Trophoblast cell (in vitro differentiated cells and primary cell): ENCODE measurements around the gene SPOCK2.

ENCODE experiments used
- DNase-seq, 2 donors: peaks; one replicate each; pipeline ENCODE4 v3.0.0-alpha.2; 2016
- H2AFZ ChIP-seq: 2 replicates; pipeline ENCODE4 v1.6.1; 2013; ENCODE audit warnings: low read length, moderate library complexity, mild to moderate bottlenecking; ENCODE audit not compliant: insufficient read depth, poor library complexity
- H2AK5ac ChIP-seq: 2 replicates; pipeline ENCODE4 v1.6.1; 2013; ENCODE audit warnings: mild to moderate bottlenecking, low read length
- H2BK120ac ChIP-seq: 2 replicates; pipeline ENCODE4 v1.6.1; 2013; ENCODE audit warnings: low read length, mild to moderate bottlenecking, moderate library complexity; ENCODE audit not compliant: insufficient read depth, poor library complexity
- H2BK12ac ChIP-seq: 2 replicates; pipeline ENCODE4 v1.6.1; 2013; ENCODE audit warnings: mild to moderate bottlenecking, low read length, moderate library complexity
- H2BK5ac ChIP-seq: 2 replicates; pipeline ENCODE4 v1.6.1; 2013; ENCODE audit warnings: low read length, low read depth, moderate library complexity, mild to moderate bottlenecking; ENCODE audit not compliant: poor library complexity
- H3K14ac ChIP-seq: 2 replicates; pipeline ENCODE4 v1.6.1; 2013; ENCODE audit warnings: mild to moderate bottlenecking, low read length
- H3K18ac ChIP-seq: 2 replicates; pipeline ENCODE4 v1.6.1; 2013; ENCODE audit warnings: mild to moderate bottlenecking, low read length
- H3K23ac ChIP-seq: 2 replicates; pipeline ENCODE4 v1.6.1; 2013; ENCODE audit warnings: low read length
- H3K27ac ChIP-seq: 2 replicates; pipeline ENCODE4 v1.5.1; 2013; ENCODE audit warnings: low read depth, mild to moderate bottlenecking, inconsistent platforms, low read length, moderate library complexity
- H3K27me3 ChIP-seq: 2 replicates; pipeline ENCODE4 v1.6.1; 2013; ENCODE audit warnings: inconsistent platforms, mild to moderate bottlenecking, low read length, moderate library complexity; ENCODE audit not compliant: insufficient read depth
- H3K36me3 ChIP-seq, 2 experiments: 1 replicate in 1 of 2; 2 replicates in 1 of 2; pipeline ENCODE4 v1.6.1; 2013; ENCODE audit warnings: low read length in 2 of 2, mild to moderate bottlenecking in 2 of 2, moderate library complexity in 1 of 2; ENCODE audit not compliant: insufficient read depth in 2 of 2, control insufficient read depth in 1 of 2
- H3K4ac ChIP-seq: 2 replicates; pipeline ENCODE4 v1.6.1; 2013; ENCODE audit warnings: low read depth, mild to moderate bottlenecking, low read length, moderate library complexity
- H3K4me1 ChIP-seq, 2 experiments: 1 replicate in 1 of 2; 2 replicates in 1 of 2; pipeline ENCODE4 v1.6.1; 2013; ENCODE audit warnings: low read length in 2 of 2, mild to moderate bottlenecking in 2 of 2, moderate library complexity in 1 of 2; ENCODE audit not compliant: insufficient read depth in 2 of 2, control insufficient read depth in 1 of 2
- H3K4me2 ChIP-seq: 2 replicates; pipeline ENCODE4 v1.6.1; 2013; ENCODE audit warnings: inconsistent platforms, mild to moderate bottlenecking, low read length, moderate library complexity
- H3K4me3 ChIP-seq: 2 replicates; pipeline ENCODE4 v1.5.1; 2013; ENCODE audit warnings: mild to moderate bottlenecking, low read depth, low read length, inconsistent platforms
- H3K79me1 ChIP-seq: one replicate; pipeline ENCODE4 v1.6.1; 2013; ENCODE audit warnings: low read length
- H3K79me2 ChIP-seq: 2 replicates; pipeline ENCODE4 v1.6.1; 2013; ENCODE audit warnings: low read length, mild to moderate bottlenecking; ENCODE audit not compliant: control insufficient read depth, insufficient read depth, poor library complexity
- H3K9ac ChIP-seq: 2 replicates; pipeline ENCODE4 v1.6.1; 2013; ENCODE audit warnings: mild to moderate bottlenecking, low read length
- H3K9me3 ChIP-seq: 2 replicates; pipeline ENCODE4 v1.6.1; 2013; ENCODE audit warnings: low read depth, mild to moderate bottlenecking, control low read depth, inconsistent platforms, low read length; ENCODE audit not compliant: insufficient read depth
- H4K12ac ChIP-seq: 2 replicates; pipeline ENCODE4 v1.6.1; 2013; ENCODE audit warnings: low read depth, mild to moderate bottlenecking, low read length, moderate library complexity
- H4K8ac ChIP-seq: 2 replicates; pipeline ENCODE4 v1.6.1; 2013; ENCODE audit warnings: low read depth, mild to moderate bottlenecking, low read length, moderate library complexity
- H4K91ac ChIP-seq: one replicate; pipeline ENCODE4 v1.6.1; 2013; ENCODE audit warnings: low read depth, mild to moderate bottlenecking, low read length, moderate library complexity
- WGBS: extraction: QIAGEN DNeasy Blood & Tissue Kit; methylation state at CpG from one replicate; pipeline ENCODE4 v1.1.7; 2013; ENCODE audit warnings: missing lambda C conversion rate; ENCODE audit not compliant: insufficient read length, insufficient coverage; ENCODE audit errors: extremely low coverage; 5-methylcytosine and 5-hydroxymethylcytosine counted together

Gene SPOCK2

GRCh38 chr10:72037266-72037665 is 51.1 kb downstream of the SPOCK2 start:
- H2BK12ac ChIP-seq: peak overlapping the region; percentile 99
- no peaks in the 10 kb centered on the region for H3K27me3 ChIP-seq
- H4K12ac ChIP-seq: peak overlapping the region; percentile 32
- H2AK5ac ChIP-seq: peak overlapping the region; percentile 26
- H3K18ac ChIP-seq: peak overlapping the region; percentile 31
- H3K4ac ChIP-seq: peak overlapping the region; percentile 18
- peak overlapping the region; percentile 70 for H2BK5ac ChIP-seq
- H3K9ac ChIP-seq: no peak overlapping the region
- peak overlapping the region; percentile 66 for H3K14ac ChIP-seq
- H3K9me3 ChIP-seq: peaks cover 2% of the 10 kb centered on the region
- no peak overlapping the region for H3K23ac ChIP-seq
- H3K79me1 ChIP-seq: peaks cover 38% of the 10 kb centered on the region
- no peak overlapping the region for H2AFZ ChIP-seq
- H3K4me3 ChIP-seq: no peak overlapping the region
- peaks cover 34 to 35% of the 10 kb centered on the region in 2 experiments for H3K4me1 ChIP-seq
- H3K4me2 ChIP-seq: no peak overlapping the region
- WGBS: no CpG with 5 or more reads among the region's 8 CpGs
- H4K91ac ChIP-seq: peak overlapping the region; percentile 94
- peak overlapping the region; percentile 78 for H2BK120ac ChIP-seq
- no peaks in the 10 kb centered on the region for H3K36me3 ChIP-seq
- peak overlapping the region; percentile 81 for H3K27ac ChIP-seq
- peaks cover 11% of the 10 kb centered on the region for H3K79me2 ChIP-seq
- DNase-seq: no peak
- H4K8ac ChIP-seq: peak overlapping the region; percentile 39

- H3K79me1 ChIP-seq: peaks cover 39% of the 10 kb centered on the region
- WGBS: no CpG with 5 or more reads among the region's 13 CpGs
- peak overlapping the region; percentile 79 for H3K14ac ChIP-seq
- H3K79me2 ChIP-seq: peaks cover 8% of the 10 kb centered on the region
- H3K9ac ChIP-seq: no peak overlapping the region
- no peak overlapping the region for H4K12ac ChIP-seq
- H3K18ac ChIP-seq: peak overlapping the region; percentile 18
- no peak overlapping the region for H3K4me3 ChIP-seq
- no peaks in the 10 kb centered on the region for H3K36me3 ChIP-seq
- H3K4me1 ChIP-seq: peaks cover 35 to 38% of the 10 kb centered on the region in 2 experiments
- no peak overlapping the region for H2AFZ ChIP-seq
- peak overlapping the region; percentile 38 for H4K91ac ChIP-seq
- DNase-seq: no peak
- peaks cover 2% of the 10 kb centered on the region for H3K9me3 ChIP-seq
- peak overlapping the region; percentile 62 for H2BK120ac ChIP-seq
- no peak overlapping the region for H3K27ac ChIP-seq
- peak overlapping the region; percentile 0 for H3K4ac ChIP-seq
- peak overlapping the region; percentile 9 for H2BK12ac ChIP-seq
- peak overlapping the region; percentile 58 for H2BK5ac ChIP-seq
- H2AK5ac ChIP-seq: peak overlapping the region; percentile 60
- no peak overlapping the region for H3K23ac ChIP-seq
- no peaks in the 10 kb centered on the region for H3K27me3 ChIP-seq
- H4K8ac ChIP-seq: peak overlapping the region; percentile 43
- no peak overlapping the region for H3K4me2 ChIP-seq
These were observed 53.0 kb downstream of the SPOCK2 start for GRCh38 chr10:72035252-72035887.

- no peak overlapping the region for H3K27ac ChIP-seq
- H4K91ac ChIP-seq: no peak overlapping the region
- no peak overlapping the region for H2BK5ac ChIP-seq
- H3K79me2 ChIP-seq: peaks cover 8% of the 10 kb centered on the region
- no peak overlapping the region for H4K12ac ChIP-seq
- H3K23ac ChIP-seq: no peak overlapping the region
- H3K18ac ChIP-seq: no peak overlapping the region
- H3K79me1 ChIP-seq: peaks cover 40% of the 10 kb centered on the region
- no peak overlapping the region for H3K14ac ChIP-seq
- H3K4me2 ChIP-seq: no peak overlapping the region
- no CpG with 5 or more reads among the region's 4 CpGs for WGBS
- no peak overlapping the region for H2BK120ac ChIP-seq
- H2BK12ac ChIP-seq: no peak overlapping the region
- H2AK5ac ChIP-seq: no peak overlapping the region
- H4K8ac ChIP-seq: no peak overlapping the region
- no peak overlapping the region for H2AFZ ChIP-seq
- H3K9ac ChIP-seq: no peak overlapping the region
- H3K4ac ChIP-seq: no peak overlapping the region
- no peaks in the 10 kb centered on the region for H3K36me3 ChIP-seq
- H3K4me3 ChIP-seq: no peak overlapping the region
- H3K4me1 ChIP-seq: peaks cover 35 to 38% of the 10 kb centered on the region in 2 experiments
- no peaks in the 10 kb centered on the region for H3K9me3 ChIP-seq
- no peak for DNase-seq
- H3K27me3 ChIP-seq: no peaks in the 10 kb centered on the region
These were observed 53.6 kb downstream of the SPOCK2 start for GRCh38 chr10:72034761-72035160.

- H3K23ac ChIP-seq: no peak overlapping the region
- no peak for DNase-seq
- H3K18ac ChIP-seq: no peak overlapping the region
- no peak overlapping the region for H3K4me2 ChIP-seq
- H3K9me3 ChIP-seq: no peaks in the 10 kb centered on the region
- no peak overlapping the region for H4K8ac ChIP-seq
- H3K4me3 ChIP-seq: no peak overlapping the region
- H2BK120ac ChIP-seq: no peak overlapping the region
- H2AFZ ChIP-seq: no peak overlapping the region
- peaks cover 33 to 37% of the 10 kb centered on the region in 2 experiments for H3K4me1 ChIP-seq
- H3K4ac ChIP-seq: no peak overlapping the region
- H3K79me2 ChIP-seq: peaks cover 7% of the 10 kb centered on the region
- no peak overlapping the region for H3K9ac ChIP-seq
- H3K36me3 ChIP-seq: no peaks in the 10 kb centered on the region
- no CpG with 5 or more reads among the region's 12 CpGs for WGBS
- no peaks in the 10 kb centered on the region for H3K27me3 ChIP-seq
- H3K27ac ChIP-seq: no peak overlapping the region
- H4K12ac ChIP-seq: no peak overlapping the region
- peak overlapping the region; percentile 10 for H2BK12ac ChIP-seq
- no peak overlapping the region for H4K91ac ChIP-seq
- peak overlapping the region; percentile 49 for H2AK5ac ChIP-seq
- no peak overlapping the region for H2BK5ac ChIP-seq
- peak overlapping the region; percentile 12 for H3K14ac ChIP-seq
- H3K79me1 ChIP-seq: peaks cover 36% of the 10 kb centered on the region
These were observed 54.3 kb downstream of the SPOCK2 start for GRCh38 chr10:72034040-72034499.
